ENCODE data around the gene GOLT1B. TPM values are rescaled to one million over a fixed set of nuclear protein-coding genes. Genes with fewer than 3 reads are reported as not detected.

Gene GOLT1B
- total and polyA plus RNA-seq, 9 of the 15 experiments (the other 6 are each of a cell fraction or from before 2014, with no cell fraction given), result 9.4 to 66.1 (median 26.7) TPM

DNA sequence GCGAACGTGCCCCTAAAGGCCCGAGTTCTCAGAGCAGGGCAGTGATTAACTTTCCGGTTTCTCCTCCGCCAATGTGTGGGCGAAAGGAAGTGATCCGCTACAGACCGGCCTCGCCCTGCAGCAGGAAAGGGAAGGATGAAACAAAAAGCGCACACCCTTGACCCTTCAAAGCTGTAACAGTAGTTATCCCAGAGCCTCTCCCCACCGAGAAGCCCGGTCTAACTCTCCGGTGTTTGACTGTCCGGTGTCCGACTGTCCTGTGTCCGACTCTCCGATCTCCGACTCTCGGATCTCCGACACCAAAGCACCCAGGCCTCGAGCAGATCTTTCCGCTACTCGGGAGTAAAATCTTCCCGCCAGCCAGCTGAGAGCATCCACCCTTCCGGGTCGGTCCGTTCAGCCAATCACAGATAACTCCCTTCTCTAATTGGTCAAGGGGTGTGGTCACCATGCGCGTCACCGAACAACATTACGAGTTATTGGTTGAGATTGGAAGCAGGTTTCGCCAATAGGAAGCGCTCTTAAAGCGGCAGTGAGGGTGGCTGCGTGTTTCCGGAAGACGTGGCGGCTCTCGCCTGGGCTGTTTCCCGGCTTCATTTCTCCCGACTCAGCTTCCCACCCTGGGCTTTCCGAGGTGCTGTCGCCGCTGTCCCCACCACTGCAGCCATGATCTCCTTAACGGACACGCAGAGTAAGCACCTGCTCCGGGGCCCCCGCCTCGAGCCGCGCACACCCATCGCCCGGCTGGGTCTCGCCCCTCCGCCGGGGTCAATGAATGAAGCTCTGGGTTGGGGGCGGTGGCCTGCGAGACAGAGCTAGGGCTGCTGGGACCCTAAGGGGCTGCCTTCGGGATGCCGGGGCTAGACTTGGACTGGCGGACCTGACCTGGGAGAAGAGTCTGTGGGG is at the start of gene GOLT1B, which contains the start of gene RECQL (continued):
- TF ChIP-seq GABPB1 (CRISPR knock-in tag; IDR thresholded peaks at IDR 0.05), result peak; percentile 71
- TF ChIP-seq GTF2E2 (tag; IDR thresholded peaks at IDR 0.05), result no peak; the same call in 1 of the 2 replicates
- peak; percentile 84 for TF ChIP-seq MGA (IDR thresholded peaks at IDR 0.05)
- TF ChIP-seq HDAC1 (IDR thresholded peaks at IDR 0.05), result peak; percentile 33 to 90; a peak in 3 of 4 replicates
- TF ChIP-seq, protein P1, sequence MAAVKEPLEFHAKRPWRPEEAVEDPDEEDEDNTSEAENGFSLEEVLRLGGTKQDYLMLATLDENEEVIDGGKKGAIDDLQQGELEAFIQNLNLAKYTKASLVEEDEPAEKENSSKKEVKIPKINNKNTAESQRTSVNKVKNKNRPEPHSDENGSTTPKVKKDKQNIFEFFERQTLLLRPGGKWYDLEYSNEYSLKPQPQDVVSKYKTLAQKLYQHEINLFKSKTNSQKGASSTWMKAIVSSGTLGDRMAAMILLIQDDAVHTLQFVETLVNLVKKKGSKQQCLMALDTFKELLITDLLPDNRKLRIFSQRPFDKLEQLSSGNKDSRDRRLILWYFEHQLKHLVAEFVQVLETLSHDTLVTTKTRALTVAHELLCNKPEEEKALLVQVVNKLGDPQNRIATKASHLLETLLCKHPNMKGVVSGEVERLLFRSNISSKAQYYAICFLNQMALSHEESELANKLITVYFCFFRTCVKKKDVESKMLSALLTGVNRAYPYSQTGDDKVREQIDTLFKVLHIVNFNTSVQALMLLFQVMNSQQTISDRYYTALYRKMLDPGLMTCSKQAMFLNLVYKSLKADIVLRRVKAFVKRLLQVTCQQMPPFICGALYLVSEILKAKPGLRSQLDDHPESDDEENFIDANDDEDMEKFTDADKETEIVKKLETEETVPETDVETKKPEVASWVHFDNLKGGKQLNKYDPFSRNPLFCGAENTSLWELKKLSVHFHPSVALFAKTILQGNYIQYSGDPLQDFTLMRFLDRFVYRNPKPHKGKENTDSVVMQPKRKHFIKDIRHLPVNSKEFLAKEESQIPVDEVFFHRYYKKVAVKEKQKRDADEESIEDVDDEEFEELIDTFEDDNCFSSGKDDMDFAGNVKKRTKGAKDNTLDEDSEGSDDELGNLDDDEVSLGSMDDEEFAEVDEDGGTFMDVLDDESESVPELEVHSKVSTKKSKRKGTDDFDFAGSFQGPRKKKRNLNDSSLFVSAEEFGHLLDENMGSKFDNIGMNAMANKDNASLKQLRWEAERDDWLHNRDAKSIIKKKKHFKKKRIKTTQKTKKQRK (IDR thresholded peaks at IDR 0.05; ENCODE audit: borderline replicate concordance, low read depth, low read length), result no peak
- TF ChIP-seq KAT7 (CRISPR knock-in tag; IDR thresholded peaks at IDR 0.05; ENCODE audit: borderline replicate concordance), result 0 out of 2 replicates have a peak, but pooled peaks have one; percentile 40
- TF ChIP-seq NCOA4 (IDR thresholded peaks at IDR 0.05; ENCODE audit: partially characterized antibody), result no peak
- no peak for TF ChIP-seq TARDBP (IDR thresholded peaks at IDR 0.05)
- TF ChIP-seq ZNF408 (CRISPR knock-in tag; IDR thresholded peaks at IDR 0.05; ENCODE audit: low read depth), result no peak

Measured in K562 (cell line).